GM23248 (cell line): ENCODE data around the gene KRT84.

ENCODE experiments used
- EZH2 ChIP-seq: fragments of 200-600 bp; sonication (generic); IDR thresholded peaks from 2 replicates; pipeline ENCODE4 v1.6.1; 2018; ENCODE audit warnings: antibody characterized with exemption, mild to moderate bottlenecking; ENCODE audit not compliant: insufficient read depth, poor library complexity, severe bottlenecking
- EZH2phosphoT487 ChIP-seq: fragments of 200-600 bp; sonication (generic); IDR thresholded peaks from 2 replicates; pipeline ENCODE4 v1.6.1; 2018; ENCODE audit warnings: antibody characterized with exemption, moderate library complexity, mild to moderate bottlenecking, low read depth; ENCODE audit not compliant: insufficient read depth

- no peak for TF ChIP-seq EZH2phosphoT487
- no peak for TF ChIP-seq EZH2
Measured at GRCh38 chr12:52414936-52415335, 29.5 kb upstream of the KRT84 start.
